HS-5 (cell line): Measurements from ENCODE around the gene CDC23.
"Not testable (repeated sequence)": the region's sequence is repeated elsewhere in the genome, so short reads cannot be mapped to it uniquely, and the experiment has no call there.

Experiments used
- DNase-seq: peaks from one replicate; pipeline ENCODE4 v3.0.0-alpha.2; 2012; ENCODE audit warnings: low read depth

CDC23 gene

GRCh38 chr5:138210985-138211384, 2.1 kb downstream of the CDC23 start:
- DNase-seq, result no peak

- DNase-seq, result not testable (repeated sequence)
These were observed 19.3 kb downstream of the CDC23 start for GRCh38 chr5:138193859-138194258.

GRCh38 chr5:138192826-138193225, 20.3 kb downstream of the CDC23 start:
- DNase-seq, result no peak

- no peak for DNase-seq
These were observed 24.5 kb downstream of the CDC23 start for GRCh38 chr5:138188626-138189025.

GRCh38 chr5:138186002-138186447, 27.1 kb downstream of the CDC23 start:
- no peak for DNase-seq

- no peak for DNase-seq
These were observed 30.3 kb downstream of the CDC23 start for GRCh38 chr5:138182808-138183207.

- DNase-seq, result no peak
These were observed 32.3 kb downstream of the CDC23 start for GRCh38 chr5:138180841-138181240.

- peak; percentile 62 for DNase-seq
These were observed 32.8 kb downstream of the CDC23 start for GRCh38 chr5:138180183-138180782.

- DNase-seq, result no peak
These were observed 33.8 kb downstream of the CDC23 start for GRCh38 chr5:138179277-138179857.

GRCh38 chr5:138178516-138179276, 34.4 kb downstream of the CDC23 start, which contains the start of the genes BRD8 and KIF20A:
Gene BRD8, minus strand, starts transcription at chr5:138178630. Its CDS starts 16 bp downstream, at chr5:138178614.
Gene KIF20A, plus strand, starts transcription at chr5:138179112. Its CDS starts 569 bp downstream, at chr5:138179681.
- DNase-seq, result peak; percentile 96

GRCh38 chr5:138177941-138178515, 35.1 kb downstream of the CDC23 start:
- peak; percentile 3 for DNase-seq

- no peak for DNase-seq
These were observed 42.8 kb downstream of the CDC23 start for GRCh38 chr5:138170299-138170698.

GRCh38 chr5:138169124-138169523, 44.0 kb downstream of the CDC23 start:
- DNase-seq, result no peak

- no peak for DNase-seq
These were observed 49.4 kb downstream of the CDC23 start for GRCh38 chr5:138163721-138164120.

- no peak for DNase-seq
These were observed 52.4 kb downstream of the CDC23 start for GRCh38 chr5:138160706-138161105.

- no peak for DNase-seq
These were observed 53.5 kb downstream of the CDC23 start for GRCh38 chr5:138159666-138160065.

- DNase-seq, result no peak
These were observed 55.5 kb downstream of the CDC23 start for GRCh38 chr5:138157626-138158025.

- DNase-seq, result not testable (repeated sequence)
These were observed 57.1 kb downstream of the CDC23 start for GRCh38 chr5:138155977-138156376.

- peak; percentile 22 for DNase-seq
These were observed 63.6 kb downstream of the CDC23 start for GRCh38 chr5:138149530-138149929.

- DNase-seq, result peak; percentile 49
These were observed 64.3 kb downstream of the CDC23 start for GRCh38 chr5:138148811-138149210.

GRCh38 chr5:138143578-138143977, 69.5 kb downstream of the CDC23 start:
- DNase-seq, result not testable (repeated sequence)

GRCh38 chr5:138141734-138142133, 71.4 kb downstream of the CDC23 start:
- no peak for DNase-seq

- DNase-seq, result no peak
These were observed 72.9 kb downstream of the CDC23 start for GRCh38 chr5:138140268-138140667.
